ENCODE data around the gene HOMER2. TPM values are rescaled to one million over a fixed set of nuclear protein-coding genes. Genes with fewer than 3 reads are reported as not detected.

Gene HOMER2
- total RNA-seq, 1 experiment from 2014 or later, result 22.6 TPM

DNA sequence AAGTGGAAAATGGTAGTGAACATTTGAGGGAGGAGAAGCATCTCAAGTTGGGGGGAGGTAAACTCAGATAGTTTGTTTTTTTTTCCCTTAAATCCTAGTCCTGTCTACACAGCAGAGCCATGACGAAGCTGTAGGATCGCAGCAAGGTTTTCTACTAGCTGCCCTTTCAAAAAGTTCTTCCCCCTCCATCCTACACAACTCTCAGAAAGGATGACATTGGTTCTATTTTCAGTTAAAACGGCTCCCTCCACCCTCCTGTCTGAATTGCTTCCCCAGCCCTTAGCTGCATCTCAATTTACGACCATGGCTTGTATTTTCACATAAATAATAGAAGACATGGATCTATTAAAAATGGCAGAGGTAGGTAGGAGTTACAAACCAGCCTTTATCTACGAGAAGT is 2.2 kb downstream of the HOMER2 start:
- Histone ChIP-seq H3K36me3 (ENCODE audit: low read depth, low read length) (no peaks in the 10 kb centered on the region), H3K9me2 (replicated peaks; ENCODE audit: low read length) (no peaks in the 10 kb centered on the region), H3F3A (ENCODE audit: low read length, unreplicated experiment) (no peaks in the 10 kb centered on the region), H3K4me3 (ENCODE audit: low read length) (no peak overlapping the region; the same call in 1 of the 2 replicates), H3K27me3 (ENCODE audit: low read length) (no peaks in the 10 kb centered on the region), H3K79me2 (ENCODE audit: low read length) (peaks cover 19% of the 10 kb centered on the region; the same call in 1 of the 2 replicates), H4K20me1 (ENCODE audit: low read length) (no peaks in the 10 kb centered on the region), H3K4me1 (ENCODE audit: insufficient read depth, low read length) (peaks cover 23% of the 10 kb centered on the region), H2AFZ (ENCODE audit: low read length) (0 out of 2 replicates have a peak overlapping the region, but pooled peaks have one; percentile 68), H3K27ac (ENCODE audit: low read length) (no peak overlapping the region), H3K9me3 (ENCODE audit: low read length) (no peaks in the 10 kb centered on the region), H3K9ac (ENCODE audit: low read length) (no peak overlapping the region), H3K4me2 (ENCODE audit: low read length) (peak overlapping the region; percentile 99)
- no peak for DNase-seq
- TF ChIP-seq EZH2 (IDR thresholded peaks at IDR 0.05; ENCODE audit: low read length, unreplicated experiment) (no peak), EZH2phosphoT487 (IDR thresholded peaks at IDR 0.05; ENCODE audit: borderline replicate concordance, low read length) (no peak)
- TF ChIP-seq, protein P1, sequence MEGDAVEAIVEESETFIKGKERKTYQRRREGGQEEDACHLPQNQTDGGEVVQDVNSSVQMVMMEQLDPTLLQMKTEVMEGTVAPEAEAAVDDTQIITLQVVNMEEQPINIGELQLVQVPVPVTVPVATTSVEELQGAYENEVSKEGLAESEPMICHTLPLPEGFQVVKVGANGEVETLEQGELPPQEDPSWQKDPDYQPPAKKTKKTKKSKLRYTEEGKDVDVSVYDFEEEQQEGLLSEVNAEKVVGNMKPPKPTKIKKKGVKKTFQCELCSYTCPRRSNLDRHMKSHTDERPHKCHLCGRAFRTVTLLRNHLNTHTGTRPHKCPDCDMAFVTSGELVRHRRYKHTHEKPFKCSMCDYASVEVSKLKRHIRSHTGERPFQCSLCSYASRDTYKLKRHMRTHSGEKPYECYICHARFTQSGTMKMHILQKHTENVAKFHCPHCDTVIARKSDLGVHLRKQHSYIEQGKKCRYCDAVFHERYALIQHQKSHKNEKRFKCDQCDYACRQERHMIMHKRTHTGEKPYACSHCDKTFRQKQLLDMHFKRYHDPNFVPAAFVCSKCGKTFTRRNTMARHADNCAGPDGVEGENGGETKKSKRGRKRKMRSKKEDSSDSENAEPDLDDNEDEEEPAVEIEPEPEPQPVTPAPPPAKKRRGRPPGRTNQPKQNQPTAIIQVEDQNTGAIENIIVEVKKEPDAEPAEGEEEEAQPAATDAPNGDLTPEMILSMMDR (conservative IDR thresholded peaks at IDR 0.05; ENCODE audit: low read depth, low read length), result no peak
- ATAC-seq, result no peak
- ChIA-PET CTCF (no interaction called here), POLR2A (ENCODE audit: unreplicated experiment) (no interaction called here)
- BruUV-seq (replicated peaks), result no TSS peak
- intact Hi-C loops (cut with micrococcal nuclease), result no loop called here

DNA sequence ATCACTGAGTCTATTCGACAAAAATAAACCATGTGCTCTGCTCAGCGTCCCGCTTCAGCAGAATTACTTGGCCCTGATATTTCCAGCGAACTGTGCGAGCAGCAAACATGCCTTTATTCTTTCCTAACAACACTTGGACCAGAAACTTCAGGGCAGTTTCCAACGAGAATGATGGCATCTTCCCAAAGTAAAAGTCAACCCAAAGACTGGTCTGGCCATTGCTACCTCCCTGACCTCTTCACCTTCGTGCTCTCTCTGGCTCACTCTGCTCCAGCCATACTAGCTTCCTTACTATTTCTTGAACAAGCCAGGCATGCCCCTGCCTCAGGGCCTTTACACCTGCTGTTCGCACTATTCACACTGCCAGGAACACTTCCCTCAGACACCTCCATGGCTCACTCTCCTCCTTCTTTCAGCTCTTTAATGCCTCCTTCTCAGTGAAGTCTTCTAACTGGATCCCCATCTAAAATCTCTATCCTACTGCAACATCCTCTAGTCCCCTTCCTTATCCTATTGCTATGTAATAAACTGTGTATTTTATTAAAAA is 6.3 kb downstream of the HOMER2 start:
- no TSS peak for BruUV-seq (replicated peaks)
- Histone ChIP-seq H3K79me2 (ENCODE audit: low read length) (peaks cover 27% of the 10 kb centered on the region), H4K20me1 (ENCODE audit: low read length) (no peaks in the 10 kb centered on the region), H3K4me2 (ENCODE audit: low read length) (no peak overlapping the region), H3K9ac (ENCODE audit: low read length) (no peak overlapping the region), H3K4me1 (ENCODE audit: insufficient read depth, low read length) (peaks cover 37% of the 10 kb centered on the region), H3K27me3 (ENCODE audit: low read length) (no peaks in the 10 kb centered on the region), H3K9me3 (ENCODE audit: low read length) (no peaks in the 10 kb centered on the region), H3K9me2 (replicated peaks; ENCODE audit: low read length) (no peaks in the 10 kb centered on the region), H3K27ac (ENCODE audit: low read length) (no peak overlapping the region), H2AFZ (ENCODE audit: low read length) (no peak overlapping the region), H3F3A (ENCODE audit: low read length, unreplicated experiment) (peaks cover 3% of the 10 kb centered on the region), H3K4me3 (ENCODE audit: low read length) (no peak overlapping the region), H3K36me3 (ENCODE audit: low read depth, low read length) (no peaks in the 10 kb centered on the region)
- ChIA-PET CTCF (no interaction called here), POLR2A (ENCODE audit: unreplicated experiment) (interaction anchor here (0.6 kb wide), 2 partner anchors 94 to 137 kb away, joined by 6 to 10 read pairs; no protein-coding TSS in a partner anchor)
- ATAC-seq, result no peak
- no peak for DNase-seq
- TF ChIP-seq EZH2phosphoT487 (IDR thresholded peaks at IDR 0.05; ENCODE audit: borderline replicate concordance, low read length), result no peak
- no peak for TF ChIP-seq EZH2 (IDR thresholded peaks at IDR 0.05; ENCODE audit: low read length, unreplicated experiment)
- TF ChIP-seq, protein P1 (conservative IDR thresholded peaks at IDR 0.05; ENCODE audit: low read depth, low read length), result no peak
- intact Hi-C loops (cut with micrococcal nuclease), result no loop called here

DNA sequence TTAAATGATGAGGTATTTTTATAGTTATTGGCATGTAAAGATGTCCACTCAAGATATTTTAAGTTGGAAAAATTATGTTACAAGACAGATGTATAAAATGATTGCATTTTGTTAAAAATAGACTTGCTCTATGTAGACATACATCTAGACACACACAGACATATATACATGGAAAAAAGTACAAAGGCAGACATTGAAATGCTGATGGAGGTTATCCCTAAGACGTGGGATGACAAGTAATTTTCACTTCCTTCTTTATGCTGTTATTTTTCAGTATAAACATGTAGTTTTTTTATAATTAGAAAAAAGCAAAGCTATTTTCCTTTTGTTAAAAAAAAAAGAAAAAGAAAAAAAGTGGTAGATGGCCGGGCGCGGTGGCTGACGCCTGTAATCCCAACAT is 7.2 kb downstream of the HOMER2 start:
- CTCF ChIA-PET, result no interaction called here

More for the DNA sequence above, 7.2 kb downstream of the HOMER2 start:
- H3K4me3 ChIP-seq (ENCODE audit: low read length), result no peak overlapping the region
- no peak overlapping the region for H3K4me2 ChIP-seq (ENCODE audit: low read length)
- intact Hi-C loops (cut with micrococcal nuclease), result no loop called here
- H3K36me3 ChIP-seq (ENCODE audit: low read depth, low read length), result no peaks in the 10 kb centered on the region
- no peak overlapping the region for H3K9ac ChIP-seq (ENCODE audit: low read length)
- no peak overlapping the region for H3K27ac ChIP-seq (ENCODE audit: low read length)
- H3K27me3 ChIP-seq (ENCODE audit: low read length), result no peaks in the 10 kb centered on the region
- H3K79me2 ChIP-seq (ENCODE audit: low read length), result peaks cover 30% of the 10 kb centered on the region
- BruUV-seq (replicated peaks), result no TSS peak
- peaks cover 28% of the 10 kb centered on the region for H3K4me1 ChIP-seq (ENCODE audit: insufficient read depth, low read length)
- H2AFZ ChIP-seq (ENCODE audit: low read length), result no peak overlapping the region
- H3F3A ChIP-seq (ENCODE audit: low read length, unreplicated experiment), result peaks cover 3% of the 10 kb centered on the region
- H4K20me1 ChIP-seq (ENCODE audit: low read length), result no peaks in the 10 kb centered on the region
- POLR2A ChIA-PET (ENCODE audit: unreplicated experiment), result no interaction called here
- no peaks in the 10 kb centered on the region for H3K9me2 ChIP-seq (replicated peaks; ENCODE audit: low read length)
- DNase-seq (no peak), ATAC-seq (no peak)
- H3K9me3 ChIP-seq (ENCODE audit: low read length), result no peaks in the 10 kb centered on the region
- TF ChIP-seq EZH2phosphoT487 (IDR thresholded peaks at IDR 0.05; ENCODE audit: borderline replicate concordance, low read length) (no peak), EZH2 (IDR thresholded peaks at IDR 0.05; ENCODE audit: low read length, unreplicated experiment) (no peak)
- TF ChIP-seq, protein P1 (conservative IDR thresholded peaks at IDR 0.05; ENCODE audit: low read depth, low read length), result no peak

All from PC-3 (cell line).